ENCODE results near the gene MRTFB.

The MRTFB gene

DNA sequence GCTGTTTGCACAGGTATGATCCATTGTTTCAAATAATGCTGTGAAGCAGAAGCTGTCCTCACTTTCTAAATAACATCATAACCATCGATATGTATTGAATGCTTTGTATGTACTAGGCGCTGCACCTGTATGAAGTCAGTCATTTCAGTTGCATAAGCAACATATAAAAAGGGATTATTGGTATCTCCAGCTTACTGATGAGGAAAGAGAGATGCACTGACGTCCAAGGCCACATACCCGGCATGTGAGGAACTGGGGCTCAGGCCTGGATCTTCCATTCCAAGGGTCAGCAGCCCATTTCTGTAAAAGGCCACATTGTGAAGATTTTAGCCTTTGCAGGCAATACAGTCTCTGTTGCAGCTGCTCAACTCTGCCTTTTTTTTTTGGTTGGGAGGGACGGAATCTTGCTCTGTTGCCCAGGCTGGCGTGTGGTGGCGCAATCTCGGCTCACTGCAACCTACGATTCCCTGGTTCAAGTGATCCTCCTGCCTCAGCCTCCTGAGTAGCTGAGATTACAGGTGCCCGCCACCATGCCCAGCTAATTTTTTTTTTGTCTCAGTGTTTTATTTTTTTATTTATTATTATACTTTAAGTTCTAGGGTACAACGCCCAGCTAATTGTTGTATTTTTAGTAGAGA is 244.7 kb downstream of the MRTFB start:
- ChIA-PET CTCF (interaction anchor here (1.0 to 1.3 kb wide), 3 partner anchors 15 to 39 kb away, joined by 3 to 5 read pairs (median 3); no protein-coding TSS in a partner anchor), POLR2A (interaction anchor here (1.2 kb wide), 1 partner anchor 10 kb away, joined by 3 read pairs; no protein-coding TSS in a partner anchor)
- DNase-seq (ENCODE audit: extremely low spot score), result no peak
- TF ChIP-seq CTCF (IDR thresholded peaks at IDR 0.05; ENCODE audit: control extremely low read depth, extremely low read depth, low read depth, missing control alignments), result no peak

Data from GM10248 (cell line).